T-helper 2 cell (primary cell): ENCODE measurements around the gene G0S2.

Experiments
- DNase-seq, 5 experiments: peaks; one replicate each; pipeline versions ENCODE4 v3.0.0 to v3.0.0-alpha.2; 2012 to 2022

The G0S2 gene

GRCh38 chr1:209648931-209649776 is 26.1 kb upstream of the G0S2 start:
- no peak for DNase-seq

- DNase-seq: no peak
Observed at GRCh38 chr1:209650454-209650853, 24.8 kb upstream of the G0S2 start.

- DNase-seq: peak in 2 of 5 experiments; percentile 44 to 61
Observed at GRCh38 chr1:209651138-209651587, 24.0 kb upstream of the G0S2 start.

GRCh38 chr1:209652121-209652735 is 23.0 kb upstream of the G0S2 start, which contains the start of gene LAMB3:
Gene LAMB3 (minus strand): TSS chr1:209652425. CDS start chr1:209650944, 1,481 bp downstream.
- no peak for DNase-seq

GRCh38 chr1:209652873-209653401 is 22.3 kb upstream of the G0S2 start:
- DNase-seq: peak in 1 of 5 experiments; percentile 34

GRCh38 chr1:209653915-209654351 is 21.3 kb upstream of the G0S2 start:
- no peak for DNase-seq

GRCh38 chr1:209655411-209656231 is 19.6 kb upstream of the G0S2 start:
- DNase-seq: no peak

- DNase-seq: no peak
Observed at GRCh38 chr1:209657140-209657879, 17.9 kb upstream of the G0S2 start.

- no peak for DNase-seq
Observed at GRCh38 chr1:209657918-209658317, 17.3 kb upstream of the G0S2 start.

GRCh38 chr1:209659909-209660308 is 15.3 kb upstream of the G0S2 start:
- peak in 1 of 5 experiments; percentile 58 for DNase-seq

- no peak for DNase-seq
Observed at GRCh38 chr1:209661071-209661470, 14.1 kb upstream of the G0S2 start.

- DNase-seq: no peak
Observed at GRCh38 chr1:209662879-209663327, 12.3 kb upstream of the G0S2 start.

- no peak for DNase-seq
Observed at GRCh38 chr1:209667103-209667502, 8.1 kb upstream of the G0S2 start.

GRCh38 chr1:209667708-209668107 is 7.5 kb upstream of the G0S2 start:
- no peak for DNase-seq

GRCh38 chr1:209670441-209671082 is 4.7 kb upstream of the G0S2 start:
- DNase-seq: no peak

GRCh38 chr1:209672705-209673630 is 2.2 kb upstream of the G0S2 start:
- DNase-seq: peak in 1 of 5 experiments; percentile 67

- no peak for DNase-seq
Observed at GRCh38 chr1:209673631-209674417, 1.4 kb upstream of the G0S2 start.

- no peak for DNase-seq
Observed at GRCh38 chr1:209675565-209676154, 448 bp downstream of the G0S2 start.

- DNase-seq: no peak
Observed at GRCh38 chr1:209678981-209679539, 3.8 kb downstream of the G0S2 start.
